HepG2 (cell line): Measurements from ENCODE around the gene MPP1. TPM values are rescaled to one million over a fixed set of nuclear protein-coding genes. Genes with fewer than 3 reads are reported as not detected.

Experiments
- ATAC-seq: fragments of 200-7000 bp; cut with Tn5 transposase; 3 replicates; pipeline ENCODE4 v1.9.1; 2020; ENCODE audit warnings: mild to moderate bottlenecking, moderate library complexity
- BruUV-seq: library from RNA; stranded (reverse); fragments of 400-500 nt; replicated peaks from 2 replicates; lab custom pipeline; 2021; lab: Mats Ljungman, UMichigan
- CTCF ChIA-PET: fragments of 300-600 bp; formaldehyde crosslinking; extraction: SDS; loops from one replicate; lab custom pipeline; 2021; ENCODE audit warnings: low total read pairs, inconsistent platforms, low intra/inter-chr PET ratio; lab: Yijun Ruan, JAX
- POLR2A ChIA-PET: fragments of 350-600 bp; sonication (Branson Sonifier 250); formaldehyde crosslinking; loops from one replicate; lab custom pipeline; 2020; ENCODE audit warnings: antibody characterized with exemption, inconsistent platforms; lab: Yijun Ruan, JAX
- DNase-seq: peaks from one replicate; pipeline ENCODE4 v3.0.0-alpha.2; 2015; ENCODE audit warnings: low spot score
- FAIRE-seq: peaks from 3 replicates; lab custom pipeline; 2011; peaks lifted over from hg19 to GRCh38; lab: Jason Lieb, UNC
- H2AFZ ChIP-seq: one replicate; pipeline ENCODE4 v1.6.1; 2011; ENCODE audit warnings: low read length, inconsistent platforms
- H3K27ac ChIP-seq: fragments of 300-600 bp; 3 replicates; pipeline ENCODE4 v1.8.0; 2011; ENCODE audit warnings: mixed run types, mild to moderate bottlenecking, mixed read lengths, low read length, inconsistent platforms; ENCODE audit not compliant: insufficient read depth; ENCODE audit errors: extremely low read length
- H3K27me3 ChIP-seq, 2 experiments: fragments of 200-600 bp in 1 of 2; 2 replicates in 1 of 2; 3 replicates in 1 of 2; pipeline versions ENCODE4 v1.6.0 to v1.8.0; 2011; ENCODE audit warnings: low read length in 2 of 2, mild to moderate bottlenecking in 2 of 2, moderate library complexity in 2 of 2, inconsistent platforms in 1 of 2; ENCODE audit not compliant: insufficient read depth in 2 of 2, control insufficient read depth in 1 of 2
- H3K36me3 ChIP-seq, 2 experiments: fragments of 200-600 bp in 1 of 2; replicated peaks in 1 of 2; 2 replicates in 1 of 2; 3 replicates in 1 of 2; pipeline versions ENCODE4 v1.5.1 to v1.8.0; 2011; ENCODE audit warnings: low read length in 2 of 2, inconsistent platforms in 1 of 2; ENCODE audit not compliant: insufficient read depth in 2 of 2, control insufficient read depth in 1 of 2
- H3K4me1 ChIP-seq: 2 replicates; pipeline ENCODE4 v1.5.1; 2012; ENCODE audit warnings: low read length, inconsistent platforms; ENCODE audit not compliant: insufficient read depth
- H3K4me2 ChIP-seq: 2 replicates; pipeline ENCODE4 v1.6.0; 2011; ENCODE audit warnings: low read depth, low read length, inconsistent platforms
- H3K4me3 ChIP-seq, 3 experiments: fragments of 200-600 bp in 1 of 3; sonication (generic), shearing (Covaris generic) in 1 of 3; replicated peaks in 1 of 3; 2 replicates each; pipeline ENCODE4 v1.5.1; 2011 to 2016; ENCODE audit warnings: low read length in 3 of 3, inconsistent platforms in 2 of 3, low read depth in 2 of 3, mild to moderate bottlenecking in 2 of 3, control low read depth in 1 of 3, mixed read lengths in 1 of 3; ENCODE audit not compliant: insufficient read depth in 1 of 3
- H3K79me2 ChIP-seq: one replicate; pipeline ENCODE4 v1.6.1; 2011; ENCODE audit warnings: low read length, inconsistent platforms; ENCODE audit not compliant: insufficient read depth
- H3K9ac ChIP-seq: 2 replicates; pipeline ENCODE4 v1.6.0; 2011; ENCODE audit warnings: mild to moderate bottlenecking, low read depth, low read length, inconsistent platforms; ENCODE audit not compliant: insufficient read depth
- H3K9me3 ChIP-seq: 2 replicates; pipeline ENCODE4 v1.5.1; 2012; ENCODE audit warnings: mild to moderate bottlenecking, low read length
- H4K20me1 ChIP-seq: 2 replicates; pipeline ENCODE4 v1.6.0; 2011; ENCODE audit warnings: inconsistent platforms, mild to moderate bottlenecking, low read length, moderate library complexity; ENCODE audit not compliant: insufficient read depth
- BCLAF1 ChIP-seq: fragments of 450-650 bp; IDR thresholded peaks from 2 replicates; pipeline ENCODE4 v1.6.1; 2017; ENCODE audit warnings: mild to moderate bottlenecking
- FOXA3 ChIP-seq: IDR thresholded peaks from 2 replicates; pipeline ENCODE4 v1.6.1; 2016; ENCODE audit warnings: missing genetic modification reagents, missing compliant biosample characterization
- IRF9 ChIP-seq: sonication (generic); formaldehyde crosslinking; IDR thresholded peaks from 2 replicates; pipeline ENCODE4 v1.8.0; 2022; ENCODE audit warnings: missing genetic modification reagents, mild to moderate bottlenecking, borderline replicate concordance
- KDM1A ChIP-seq: IDR thresholded peaks from 2 replicates; pipeline ENCODE4 v1.6.1; 2016; ENCODE audit warnings: missing compliant biosample characterization
- KDM5B ChIP-seq: sonication (generic); formaldehyde crosslinking; IDR thresholded peaks from 2 replicates; pipeline ENCODE4 v1.4.0; 2020; ENCODE audit warnings: missing genetic modification reagents, mild to moderate bottlenecking, borderline replicate concordance
- MTERF4 ChIP-seq: sonication (generic); formaldehyde crosslinking; IDR thresholded peaks from 2 replicates; pipeline ENCODE4 v1.8.0; 2023; ENCODE audit warnings: mild to moderate bottlenecking, missing genetic modification reagents
- RXRB ChIP-seq: IDR thresholded peaks from 2 replicates; pipeline ENCODE4 v1.6.1; 2016; ENCODE audit warnings: borderline replicate concordance, missing genetic modification reagents, missing compliant biosample characterization
- SRSF9 ChIP-seq: fragments of 200-400 bp; formaldehyde crosslinking; IDR thresholded peaks from 2 replicates; pipeline ENCODE4 v1.6.1; 2018; ENCODE audit warnings: borderline replicate concordance, mild to moderate bottlenecking, low read depth, low read length; ENCODE audit not compliant: insufficient read depth, poor library complexity, severe bottlenecking
- TBL1XR1 ChIP-seq: fragments of 150-350 bp; IDR thresholded peaks from 2 replicates; pipeline ENCODE4 v1.6.1; 2014; ENCODE audit warnings: borderline replicate concordance, low read length; ENCODE audit not compliant: partially characterized antibody
- XBP1 ChIP-seq: sonication (generic); formaldehyde crosslinking; IDR thresholded peaks from 2 replicates; pipeline ENCODE4 v1.5.0; 2020; ENCODE audit warnings: missing genetic modification reagents
- ZNF12 ChIP-seq: sonication (generic); formaldehyde crosslinking; IDR thresholded peaks from 2 replicates; pipeline ENCODE4 v1.5.0; 2020; ENCODE audit warnings: missing genetic modification reagents
- ZNF160 ChIP-seq: sonication (generic); formaldehyde crosslinking; IDR thresholded peaks from 2 replicates; pipeline ENCODE4 v1.8.0; 2022; ENCODE audit warnings: mild to moderate bottlenecking, inconsistent platforms, missing genetic modification reagents
- WGBS: methylation state at CpG from one replicate; pipeline ENCODE4 v1.1.6; 2017; ENCODE audit warnings: low lambda C conversion rate; 5-methylcytosine and 5-hydroxymethylcytosine counted together
- in situ Hi-C: cut with HindIII; loops from 2 replicates; pipeline ENCODE4 v1.10.0; 2017; ENCODE audit warnings: low pct_unique_long_range_greater_than_20kb; ENCODE audit not compliant: extremely low pct_ligation_motif_present
- intact Hi-C: fragments of 100-400 bp; cut with micrococcal nuclease; formaldehyde crosslinking; loops from one replicate; pipeline ENCODE4 v1.10.0; 2022; ENCODE audit not compliant: unreplicated experiment
- polyA plus RNA-seq, 8 experiments: library from polyadenylated mRNA; depleted of rRNA in 3 of 8; stranded (reverse) in 7 of 8; unstranded in 1 of 8; fragments of >200 nt; fragmentation: Illumina TruSeq in 4 of 8; extraction: Trizol in 4 of 8; gene quantifications; 2 replicates each; pipeline versions ENCODE4 v1.2.1 to v1.2.3, GENCODE V29; 2011 to 2016; ENCODE audit warnings: low read depth in 4 of 8, missing spikeins in 1 of 8, mixed read lengths in 1 of 8; ENCODE audit not compliant: insufficient read depth in 1 of 8
- total RNA-seq, 5 experiments: library from RNA; depleted of rRNA; stranded (reverse); fragments of >200 nt; fragmentation: Illumina TruSeq; extraction: Trizol; gene quantifications; 2 replicates each; pipeline ENCODE4 v1.2.3, GENCODE V29; 2016; ENCODE audit warnings: low read depth in 1 of 5

MPP1 gene
- total and polyA plus RNA-seq, 2 of the 13 experiments (the other 11 are each of a cell fraction or from before 2014, with no cell fraction given), result 7.8 to 8.1 TPM

GRCh38 chrX:154734061-154734781 lies 71.1 kb downstream of the MPP1 start (continued):
- TF ChIP-seq BCLAF1 (no peak), ZNF12 (CRISPR knock-in tag) (no peak), KDM1A (CRISPR knock-in tag) (no peak), KDM5B (no peak), RXRB (no peak), FOXA3 (CRISPR knock-in tag) (no peak), ZNF160 (CRISPR knock-in tag) (no peak)

GRCh38 chrX:154733066-154733425 lies 72.2 kb downstream of the MPP1 start:
- TF ChIP-seq IRF9 (CRISPR knock-in tag), result no peak
- no peak for TF ChIP-seq XBP1 (CRISPR knock-in tag)
- TF ChIP-seq SRSF9, result no peak
- TF ChIP-seq MTERF4, result no peak
- no peak for TF ChIP-seq TBL1XR1
- TF ChIP-seq, all 625 proteins: peak for 0
- no peak overlapping the region for H3K4me2 ChIP-seq
- no peaks in the 10 kb centered on the region for H4K20me1 ChIP-seq
- no peaks in the 10 kb centered on the region for H3K79me2 ChIP-seq
- no peaks in the 10 kb centered on the region for H3K36me3 ChIP-seq
- ATAC-seq (no peak), FAIRE-seq (no peak), DNase-seq (no peak)
- POLR2A ChIA-PET, result no interaction called here
- H3K27ac ChIP-seq, result no peak overlapping the region
- in situ Hi-C loops (no loop called here), intact Hi-C loops (no loop called here)
- CTCF ChIA-PET, result no interaction called here
- H3K9me3 ChIP-seq, result no peaks in the 10 kb centered on the region
- no peaks in the 10 kb centered on the region; a peak in 1 of 5 replicates for H3K27me3 ChIP-seq
- no peak overlapping the region for H3K9ac ChIP-seq
- H2AFZ ChIP-seq, result no peak overlapping the region
- WGBS, result 43% methylated on average over 2 of the region's 2 CpGs
- H3K4me1 ChIP-seq, result 0 out of 2 replicates have a peak, but pooled peaks cover 6% of the 10 kb centered on the region
- no peak overlapping the region for H3K4me3 ChIP-seq
- BruUV-seq, result no TSS peak
